Spleen (tissue), 11 donors: ENCODE measurements around the gene TWIST2. TPM values are rescaled to one million over a fixed set of nuclear protein-coding genes. Genes with fewer than 3 reads are reported as not detected.

Source experiments
- DNase-seq: peaks from one replicate; pipeline ENCODE4 v3.0.0-alpha.2; 2020
- H3K27ac ChIP-seq, 8 donors: fragments of 200-600 bp; sonication (generic) in 7 of 8; 1 replicate in 4 of 8; 2 replicates in 4 of 8; pipeline versions ENCODE4 v1.5.0 to v1.8.0; 2016 to 2021; ENCODE audit warnings: inconsistent platforms in 4 of 8, mild to moderate bottlenecking in 4 of 8, moderate library complexity in 1 of 8
- H3K27me3 ChIP-seq, 7 donors: fragments of 200-600 bp; sonication (generic) in 6 of 7; replicated peaks in 1 of 7; 1 replicate in 4 of 7; 2 replicates in 3 of 7; pipeline versions ENCODE4 v1.5.0 to v1.8.0; 2016 to 2021; ENCODE audit warnings: inconsistent platforms in 3 of 7, mild to moderate bottlenecking in 1 of 7
- H3K36me3 ChIP-seq, 6 donors: fragments of 200-600 bp; sonication (generic) in 5 of 6; 1 replicate in 4 of 6; 2 replicates in 2 of 6; pipeline versions ENCODE4 v1.5.0 to v1.8.0; 2016 to 2021; ENCODE audit warnings: inconsistent platforms in 2 of 6
- H3K4me1 ChIP-seq, 6 donors: fragments of 200-600 bp; sonication (generic) in 5 of 6; 1 replicate in 3 of 6; 2 replicates in 3 of 6; pipeline versions ENCODE4 v1.5.0 to v1.8.0; 2016 to 2021; ENCODE audit warnings: inconsistent platforms in 3 of 6
- H3K4me3 ChIP-seq, 8 donors: fragments of 200-600 bp; sonication (generic) in 7 of 8; 1 replicate in 4 of 8; 2 replicates in 4 of 8; pipeline versions ENCODE4 v1.5.0 to v1.8.0; 2016 to 2021; ENCODE audit warnings: inconsistent platforms in 4 of 8, mild to moderate bottlenecking in 4 of 8, moderate library complexity in 2 of 8
- H3K9me3 ChIP-seq, 8 donors: fragments of 200-600 bp; sonication (generic) in 7 of 8; 1 replicate in 4 of 8; 2 replicates in 4 of 8; pipeline versions ENCODE4 v1.5.0 to v1.8.0; 2016 to 2021; ENCODE audit warnings: inconsistent platforms in 4 of 8
- POLR2A ChIP-seq, 3 donors: fragments of 450-650 bp; IDR thresholded peaks; one replicate each; pipeline ENCODE4 v1.5.1; 2017; ENCODE audit warnings: antibody characterized with exemption in 3 of 3, mild to moderate bottlenecking in 1 of 3
- POLR2AphosphoS5 ChIP-seq, 3 donors: sonication (generic); formaldehyde crosslinking; IDR thresholded peaks; one replicate each; pipeline ENCODE4 v1.5.1; 2017; ENCODE audit warnings: antibody characterized with exemption in 3 of 3
- WGBS, 5 donors: extraction: QIAGEN DNeasy Blood & Tissue Kit in 3 of 5; methylation state at CpG; one replicate each; pipeline versions ENCODE4 v1.1.5 to v1.1.7; 2013 to 2018; 5-methylcytosine and 5-hydroxymethylcytosine counted together
- intact Hi-C: fragments of 100-400 bp; cut with DNase I; formaldehyde crosslinking; loops from one replicate; pipeline ENCODE4 v1.15.0; 2023; ENCODE audit warnings: low total_unique reads
- polyA plus RNA-seq, 3 donors: library from polyadenylated mRNA; stranded (reverse); fragments of 200-250 nt; gene quantifications; one replicate each; pipeline ENCODE4 v1.2.1, GENCODE V29; 2013
- total RNA-seq, 7 donors: library from RNA; depleted of rRNA in 3 of 7; stranded (reverse); fragments of >200 nt in 3 of 7; fragmentation: NEBNext Ultra II Directional in 4 of 7; extraction: Animal tissue kit (Norgen Biotek cat#: 25700) in 4 of 7; gene quantifications; one replicate each; pipeline versions ENCODE4 v1.1.0 to v1.2.1, GENCODE V29; 2016 to 2021
- TF ChIP-seq, protein P1 (sequence below), 11 experiments: fragments of 200-600 bp in 7 of 11; fragments of 450-650 bp in 4 of 11; sonication (generic) in 4 of 11; IDR thresholded peaks in 8 of 11; conservative IDR thresholded peaks in 3 of 11; 1 replicate in 7 of 11; 2 replicates in 4 of 11; pipeline versions ENCODE4 v1.4.0 to v1.8.0; 2016 to 2021; ENCODE audit warnings: antibody characterized with exemption in 11 of 11, inconsistent platforms in 4 of 11, mild to moderate bottlenecking in 1 of 11
- donor health status: healthy with polysubstance abuse.
- donor health status: DM: no; HTN: no; CAD: no; lungs with moderate emphysema.
- donor health status: DM: no; HTN: no; CAD: no.
- donor health status: Bipolar disorder and iron deficiency.
- donor health status: healthy.
- donor health status: DM: no; HTN: no; CAD: no.
- donor health status: DM: yes; HTN: yes; CAD: no.

TWIST2 gene
- total and polyA plus RNA-seq, 10 donors: 1.7 to 9.0 (median 2.4) TPM

DNA sequence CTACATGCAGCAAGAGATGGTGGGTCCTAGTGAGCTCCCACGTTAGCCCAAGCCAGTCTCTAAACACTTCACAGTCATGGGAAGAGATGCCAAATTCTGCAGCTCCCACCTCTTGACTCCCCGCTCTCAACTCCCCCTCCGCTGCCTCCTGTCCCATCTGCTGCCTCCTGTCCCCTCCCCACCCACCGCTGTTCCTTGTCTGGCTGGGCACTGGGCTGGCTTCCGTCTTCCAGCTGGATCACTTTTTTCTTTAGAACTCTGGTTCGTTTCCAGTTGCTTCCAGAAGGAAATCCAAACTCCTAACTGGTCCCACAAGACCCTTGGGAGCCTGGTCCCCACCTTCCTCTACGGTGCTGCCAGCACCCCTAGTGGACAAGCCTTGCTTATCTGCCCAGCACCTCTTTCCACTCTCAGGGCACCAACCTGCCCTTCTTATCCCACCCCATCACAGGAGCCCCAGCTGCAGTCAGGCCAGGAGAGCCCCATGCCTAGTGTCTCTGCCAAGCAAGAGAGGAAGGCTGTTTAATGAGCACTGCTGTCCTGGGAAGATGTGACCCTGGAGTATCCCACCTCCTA lies 12.1 kb upstream of the TWIST2 start:
- no peak overlapping the region for H3K27ac ChIP-seq
- no peaks in the 10 kb centered on the region for H3K9me3 ChIP-seq
- peaks cover 0 to 51% (median 0%) of the 10 kb centered on the region in 7 donors for H3K27me3 ChIP-seq
- no peaks in the 10 kb centered on the region for H3K36me3 ChIP-seq
- no peaks in the 10 kb centered on the region for H3K4me1 ChIP-seq
- WGBS, 5 donors: 51 to 58% (median 54%) methylated on average over 7 of the region's 7 CpGs
- no peak for DNase-seq
- no peak overlapping the region for H3K4me3 ChIP-seq
- intact Hi-C loops: no loop called here
- TF ChIP-seq POLR2AphosphoS5 (IDR thresholded peaks at IDR 0.05): no peak
- TF ChIP-seq, protein P1, sequence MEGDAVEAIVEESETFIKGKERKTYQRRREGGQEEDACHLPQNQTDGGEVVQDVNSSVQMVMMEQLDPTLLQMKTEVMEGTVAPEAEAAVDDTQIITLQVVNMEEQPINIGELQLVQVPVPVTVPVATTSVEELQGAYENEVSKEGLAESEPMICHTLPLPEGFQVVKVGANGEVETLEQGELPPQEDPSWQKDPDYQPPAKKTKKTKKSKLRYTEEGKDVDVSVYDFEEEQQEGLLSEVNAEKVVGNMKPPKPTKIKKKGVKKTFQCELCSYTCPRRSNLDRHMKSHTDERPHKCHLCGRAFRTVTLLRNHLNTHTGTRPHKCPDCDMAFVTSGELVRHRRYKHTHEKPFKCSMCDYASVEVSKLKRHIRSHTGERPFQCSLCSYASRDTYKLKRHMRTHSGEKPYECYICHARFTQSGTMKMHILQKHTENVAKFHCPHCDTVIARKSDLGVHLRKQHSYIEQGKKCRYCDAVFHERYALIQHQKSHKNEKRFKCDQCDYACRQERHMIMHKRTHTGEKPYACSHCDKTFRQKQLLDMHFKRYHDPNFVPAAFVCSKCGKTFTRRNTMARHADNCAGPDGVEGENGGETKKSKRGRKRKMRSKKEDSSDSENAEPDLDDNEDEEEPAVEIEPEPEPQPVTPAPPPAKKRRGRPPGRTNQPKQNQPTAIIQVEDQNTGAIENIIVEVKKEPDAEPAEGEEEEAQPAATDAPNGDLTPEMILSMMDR (IDR thresholded peaks at IDR 0.05 in 8 of 11, conservative IDR thresholded peaks at IDR 0.05 in 3 of 11): no peak

DNA sequence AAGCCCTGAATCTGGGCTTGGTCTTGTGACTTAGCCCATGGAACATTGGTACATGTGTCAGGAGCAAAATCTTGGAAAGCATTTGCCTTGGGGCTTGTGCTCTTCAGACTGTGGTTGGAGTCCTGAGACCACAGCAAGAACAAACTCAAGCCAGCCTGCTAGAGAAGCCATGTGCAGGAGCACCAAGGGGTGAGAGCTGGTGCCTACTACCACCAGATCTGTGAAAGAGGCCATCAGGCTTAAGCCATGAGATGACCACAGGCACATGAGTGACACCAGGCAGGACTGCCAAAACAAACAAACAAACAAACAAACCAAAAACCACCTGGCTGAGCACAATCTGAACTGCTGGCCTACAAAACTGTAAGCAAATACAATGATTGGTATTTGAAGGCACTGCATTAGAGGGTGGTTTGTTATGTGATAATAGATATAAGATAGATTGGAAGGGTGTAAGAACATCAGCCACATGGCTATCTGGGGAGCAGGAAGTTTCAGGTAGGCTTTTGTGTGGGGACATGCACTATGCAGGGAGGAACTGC lies 9.0 kb upstream of the TWIST2 start:
- no peak overlapping the region for H3K27ac ChIP-seq
- no peaks in the 10 kb centered on the region for H3K4me1 ChIP-seq
- DNase-seq: no peak
- peaks cover 0 to 63% (median 0%) of the 10 kb centered on the region in 7 donors for H3K27me3 ChIP-seq
- intact Hi-C loops: no loop called here
- no peaks in the 10 kb centered on the region for H3K9me3 ChIP-seq
- H3K4me3 ChIP-seq: no peak overlapping the region
- no peaks in the 10 kb centered on the region for H3K36me3 ChIP-seq
- TF ChIP-seq, protein P1 (IDR thresholded peaks at IDR 0.05 in 8 of 11, conservative IDR thresholded peaks at IDR 0.05 in 3 of 11): no peak
- no peak for TF ChIP-seq POLR2AphosphoS5 (IDR thresholded peaks at IDR 0.05)
- no peak for TF ChIP-seq POLR2A (IDR thresholded peaks at IDR 0.05)

DNA sequence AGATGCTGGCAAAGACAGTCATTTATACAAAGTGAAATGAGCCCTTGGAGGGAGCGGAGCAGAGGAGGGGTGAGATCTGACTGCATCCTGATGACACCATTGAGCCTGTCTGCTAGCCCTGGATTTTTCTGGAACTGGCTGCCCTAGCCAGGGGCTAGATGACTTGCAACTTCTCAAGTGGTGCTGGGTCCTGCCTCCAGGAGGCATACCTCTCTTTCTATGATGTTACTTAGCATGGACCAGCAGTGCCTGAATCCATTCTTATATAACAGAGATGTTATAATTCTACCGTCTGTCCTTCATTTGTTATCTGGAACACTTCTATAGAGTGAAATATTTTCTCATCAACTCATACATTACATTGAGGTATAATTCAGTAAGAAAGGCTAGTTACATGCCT lies 8.5 kb upstream of the TWIST2 start:
- intact Hi-C loops: no loop called here
- TF ChIP-seq POLR2A (IDR thresholded peaks at IDR 0.05): no peak
- TF ChIP-seq, protein P1 (IDR thresholded peaks at IDR 0.05 in 8 of 11, conservative IDR thresholded peaks at IDR 0.05 in 3 of 11): no peak
- no peak for TF ChIP-seq POLR2AphosphoS5 (IDR thresholded peaks at IDR 0.05)
- no peaks in the 10 kb centered on the region for H3K4me1 ChIP-seq
- H3K9me3 ChIP-seq: no peaks in the 10 kb centered on the region
- 83 to 94% (median 91%) methylated on average over 2 of the region's 2 CpGs for WGBS, 5 donors
- DNase-seq: no peak
- no peak overlapping the region for H3K27ac ChIP-seq
- no peaks in the 10 kb centered on the region for H3K36me3 ChIP-seq
- H3K4me3 ChIP-seq: no peak overlapping the region
- H3K27me3 ChIP-seq: peaks cover 0 to 64% (median 2%) of the 10 kb centered on the region in 7 donors

DNA sequence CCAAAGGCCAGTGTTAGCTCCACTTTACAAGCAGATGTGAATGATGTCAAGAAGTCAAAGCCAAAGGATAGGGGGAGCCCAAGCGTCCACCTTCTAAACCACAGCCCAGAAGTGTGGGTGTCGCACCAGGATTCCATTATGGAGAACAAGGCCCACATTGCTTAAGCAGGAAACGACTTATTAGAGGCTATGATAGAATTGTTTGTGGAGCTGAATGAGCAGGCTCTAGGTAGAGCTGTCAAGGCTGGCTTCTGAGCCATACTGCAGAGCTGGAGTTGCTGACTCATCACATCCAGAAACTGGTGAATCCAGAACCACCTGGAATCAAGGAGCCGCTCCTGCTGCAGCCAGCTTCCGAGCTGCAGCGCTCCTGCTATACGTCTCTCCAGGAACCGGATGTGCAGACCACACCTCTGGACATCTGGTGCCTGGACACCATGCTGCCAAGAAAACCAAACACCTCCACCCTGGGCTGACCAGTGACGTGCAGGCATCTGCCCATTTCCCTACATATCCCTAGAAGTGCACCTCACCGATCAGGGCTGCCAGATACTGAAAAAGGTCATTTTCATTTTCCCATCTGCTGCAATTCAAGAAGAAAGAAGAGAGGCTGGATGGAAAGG lies 6.2 kb upstream of the TWIST2 start:
- Histone ChIP-seq H3K4me1 (peaks cover 0 to 7% (median 4%) of the 10 kb centered on the region in 6 donors), H3K27ac (no peak overlapping the region), H3K9me3 (no peaks in the 10 kb centered on the region), H3K27me3 (peaks cover 0 to 67% (median 20%) of the 10 kb centered on the region in 7 donors), H3K36me3 (no peaks in the 10 kb centered on the region), H3K4me3 (no peak overlapping the region)
- TF ChIP-seq POLR2A (IDR thresholded peaks at IDR 0.05) (no peak), POLR2AphosphoS5 (IDR thresholded peaks at IDR 0.05) (no peak)
- TF ChIP-seq, protein P1 (IDR thresholded peaks at IDR 0.05 in 8 of 11, conservative IDR thresholded peaks at IDR 0.05 in 3 of 11): no peak
- 71 to 85% (median 74%) methylated on average over 10 of the region's 10 CpGs for WGBS, 5 donors
- DNase-seq: no peak
- intact Hi-C loops: no loop called here
